ENCODE data around the gene NMUR1. TPM values are rescaled to one million over a fixed set of nuclear protein-coding genes. Genes with fewer than 3 reads are reported as not detected.

The NMUR1 gene
- polyA plus RNA-seq, 1 of the 3 experiments (the other 2 are of a cell fraction) = not detected

DNA sequence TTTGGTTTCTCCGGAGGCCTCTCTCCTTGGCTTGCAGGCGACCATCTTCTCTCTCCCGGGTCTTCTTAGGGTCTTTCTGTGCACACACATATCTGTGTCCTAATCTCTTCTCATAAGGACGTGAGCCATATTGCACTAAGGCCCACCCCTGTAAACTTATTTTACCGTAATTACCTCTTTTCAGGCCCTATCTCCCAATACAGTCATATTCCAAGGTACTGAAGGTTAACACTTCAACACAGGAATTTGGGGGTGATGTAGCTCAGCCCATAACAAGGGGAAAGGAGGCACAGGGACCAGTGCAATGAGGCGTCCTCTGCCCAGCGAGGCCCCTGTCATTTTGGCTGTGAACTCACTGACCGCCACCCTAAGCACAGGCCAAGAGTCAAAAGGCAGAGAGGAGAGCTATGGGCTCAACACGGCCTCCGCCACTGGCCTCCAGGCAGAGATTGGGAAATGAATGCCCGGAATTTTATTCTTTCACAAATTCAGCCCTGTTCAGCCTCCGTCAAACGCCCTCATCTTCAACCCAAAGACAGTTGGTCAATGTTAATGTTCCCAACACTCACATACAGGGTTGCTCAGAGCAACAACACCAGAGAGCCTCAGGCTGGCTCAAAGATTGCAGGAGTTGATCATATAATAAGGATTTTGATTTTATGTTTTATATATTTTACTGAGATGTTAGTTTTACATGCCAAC is 15.9 kb upstream of the NMUR1 start:
- no peaks in the 10 kb centered on the region for H4K20me1 ChIP-seq (ENCODE audit: insufficient read depth)
- H3K4me3 ChIP-seq (ENCODE audit: low read depth in 2 of 2, low read length in 1 of 2) = no peak overlapping the region
- no peaks in the 10 kb centered on the region for H3K9me2 ChIP-seq
- no peaks in the 10 kb centered on the region for H3K27me3 ChIP-seq (ENCODE audit: insufficient read depth)
- H3K9ac ChIP-seq = no peak overlapping the region
- POLR2A ChIA-PET = no interaction called here
- TF ChIP-seq SIN3A (IDR thresholded peaks at IDR 0.05; ENCODE audit: borderline replicate concordance, low read depth, low read length) (no peak), GATA2 (CRISPR knock-in tag; IDR thresholded peaks at IDR 0.05) (no peak), FOXM1 (IDR thresholded peaks at IDR 0.05; ENCODE audit: low read depth) (no peak), TEAD4 (IDR thresholded peaks at IDR 0.05; ENCODE audit: borderline replicate concordance, insufficient read depth) (no peak), CHD2 (IDR thresholded peaks at IDR 0.05; ENCODE audit: low read length, partially characterized antibody) (no peak), RFX5 (IDR thresholded peaks at IDR 0.05; ENCODE audit: low read length) (no peak), MXI1 (IDR thresholded peaks at IDR 0.05; ENCODE audit: low read depth, low read length) (no peak), NFIC (IDR thresholded peaks at IDR 0.05; ENCODE audit: borderline replicate concordance) (no peak), RAD21 (IDR thresholded peaks at IDR 0.05; ENCODE audit: low read length) (no peak), SMC3 (IDR thresholded peaks at IDR 0.05; ENCODE audit: low read depth, low read length) (no peak), EZH2phosphoT487 (IDR thresholded peaks at IDR 0.05; ENCODE audit: borderline replicate concordance, low read depth) (no peak), MEF2A (IDR thresholded peaks at IDR 0.05; ENCODE audit: borderline replicate concordance, low read depth) (no peak), ELF1 (IDR thresholded peaks at IDR 0.05) (no peak), TAF1 (IDR thresholded peaks at IDR 0.05; ENCODE audit: borderline replicate concordance, low read depth, low read length) (no peak), POLR2AphosphoS5 (IDR thresholded peaks at IDR 0.05; ENCODE audit: low read depth, low read length) (no peak)
- TF ChIP-seq, protein P1, sequence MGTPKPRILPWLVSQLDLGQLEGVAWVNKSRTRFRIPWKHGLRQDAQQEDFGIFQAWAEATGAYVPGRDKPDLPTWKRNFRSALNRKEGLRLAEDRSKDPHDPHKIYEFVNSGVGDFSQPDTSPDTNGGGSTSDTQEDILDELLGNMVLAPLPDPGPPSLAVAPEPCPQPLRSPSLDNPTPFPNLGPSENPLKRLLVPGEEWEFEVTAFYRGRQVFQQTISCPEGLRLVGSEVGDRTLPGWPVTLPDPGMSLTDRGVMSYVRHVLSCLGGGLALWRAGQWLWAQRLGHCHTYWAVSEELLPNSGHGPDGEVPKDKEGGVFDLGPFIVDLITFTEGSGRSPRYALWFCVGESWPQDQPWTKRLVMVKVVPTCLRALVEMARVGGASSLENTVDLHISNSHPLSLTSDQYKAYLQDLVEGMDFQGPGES (IDR thresholded peaks at IDR 0.05; ENCODE audit: low read depth, low read length) = no peak
- TF ChIP-seq, protein P2, sequence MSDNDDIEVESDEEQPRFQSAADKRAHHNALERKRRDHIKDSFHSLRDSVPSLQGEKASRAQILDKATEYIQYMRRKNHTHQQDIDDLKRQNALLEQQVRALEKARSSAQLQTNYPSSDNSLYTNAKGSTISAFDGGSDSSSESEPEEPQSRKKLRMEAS (IDR thresholded peaks at IDR 0.05; ENCODE audit: low read depth) = no peak
- TF ChIP-seq, protein P3, sequence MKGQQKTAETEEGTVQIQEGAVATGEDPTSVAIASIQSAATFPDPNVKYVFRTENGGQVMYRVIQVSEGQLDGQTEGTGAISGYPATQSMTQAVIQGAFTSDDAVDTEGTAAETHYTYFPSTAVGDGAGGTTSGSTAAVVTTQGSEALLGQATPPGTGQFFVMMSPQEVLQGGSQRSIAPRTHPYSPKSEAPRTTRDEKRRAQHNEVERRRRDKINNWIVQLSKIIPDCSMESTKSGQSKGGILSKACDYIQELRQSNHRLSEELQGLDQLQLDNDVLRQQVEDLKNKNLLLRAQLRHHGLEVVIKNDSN (IDR thresholded peaks at IDR 0.05; ENCODE audit: borderline replicate concordance, low read depth) = no peak
- TF ChIP-seq, protein P4, sequence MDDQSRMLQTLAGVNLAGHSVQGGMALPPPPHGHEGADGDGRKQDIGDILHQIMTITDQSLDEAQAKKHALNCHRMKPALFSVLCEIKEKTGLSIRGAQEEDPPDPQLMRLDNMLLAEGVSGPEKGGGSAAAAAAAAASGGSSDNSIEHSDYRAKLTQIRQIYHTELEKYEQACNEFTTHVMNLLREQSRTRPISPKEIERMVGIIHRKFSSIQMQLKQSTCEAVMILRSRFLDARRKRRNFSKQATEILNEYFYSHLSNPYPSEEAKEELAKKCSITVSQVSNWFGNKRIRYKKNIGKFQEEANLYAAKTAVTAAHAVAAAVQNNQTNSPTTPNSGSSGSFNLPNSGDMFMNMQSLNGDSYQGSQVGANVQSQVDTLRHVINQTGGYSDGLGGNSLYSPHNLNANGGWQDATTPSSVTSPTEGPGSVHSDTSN (IDR thresholded peaks at IDR 0.05) = no peak
- TF ChIP-seq, protein P5, sequence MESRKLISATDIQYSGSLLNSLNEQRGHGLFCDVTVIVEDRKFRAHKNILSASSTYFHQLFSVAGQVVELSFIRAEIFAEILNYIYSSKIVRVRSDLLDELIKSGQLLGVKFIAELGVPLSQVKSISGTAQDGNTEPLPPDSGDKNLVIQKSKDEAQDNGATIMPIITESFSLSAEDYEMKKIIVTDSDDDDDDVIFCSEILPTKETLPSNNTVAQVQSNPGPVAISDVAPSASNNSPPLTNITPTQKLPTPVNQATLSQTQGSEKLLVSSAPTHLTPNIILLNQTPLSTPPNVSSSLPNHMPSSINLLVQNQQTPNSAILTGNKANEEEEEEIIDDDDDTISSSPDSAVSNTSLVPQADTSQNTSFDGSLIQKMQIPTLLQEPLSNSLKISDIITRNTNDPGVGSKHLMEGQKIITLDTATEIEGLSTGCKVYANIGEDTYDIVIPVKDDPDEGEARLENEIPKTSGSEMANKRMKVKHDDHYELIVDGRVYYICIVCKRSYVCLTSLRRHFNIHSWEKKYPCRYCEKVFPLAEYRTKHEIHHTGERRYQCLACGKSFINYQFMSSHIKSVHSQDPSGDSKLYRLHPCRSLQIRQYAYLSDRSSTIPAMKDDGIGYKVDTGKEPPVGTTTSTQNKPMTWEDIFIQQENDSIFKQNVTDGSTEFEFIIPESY (IDR thresholded peaks at IDR 0.05; ENCODE audit: borderline replicate concordance, low read depth) = no peak
- H3F3A ChIP-seq (replicated peaks; ENCODE audit: insufficient read depth) = no peaks in the 10 kb centered on the region
- no peak overlapping the region for H3K4me2 ChIP-seq
- no peak for DNase-seq
- WGBS (ENCODE audit: low lambda C conversion rate) = 71% methylated on average over 13 of the region's 13 CpGs
- no peak overlapping the region for H3K27ac ChIP-seq (ENCODE audit: low read depth in 2 of 2, low read length in 1 of 2)
- no peaks in the 10 kb centered on the region for H3K36me3 ChIP-seq (replicated peaks in 1 of 2; ENCODE audit: control insufficient read depth in 1 of 2, insufficient read depth in 2 of 2, low read length in 1 of 2)
- H2AFZ ChIP-seq (ENCODE audit: low read depth) = no peak overlapping the region
- H3K9me3 ChIP-seq = peaks cover 3% of the 10 kb centered on the region; the same call in 1 of the 2 replicates
- CTCF ChIA-PET = interaction anchor here (1.5 to 4.2 kb wide), 2 partner anchors 12 to 16 kb away, joined by 7 to 16 read pairs; partner anchors contain the start of gene NMUR1
- H3K79me2 ChIP-seq (ENCODE audit: insufficient read depth) = no peaks in the 10 kb centered on the region
- H3K4me1 ChIP-seq (ENCODE audit: control insufficient read depth in 1 of 2, insufficient read depth in 2 of 2, low read depth in 1 of 2, low read length in 1 of 2) = peaks cover 0 to 6% of the 10 kb centered on the region in 2 experiments; a peak in 1 of 4 replicates

All from SK-N-SH (cell line).